ENCODE data around the gene HS3ST6. TPM values are rescaled to one million over a fixed set of nuclear protein-coding genes. Genes with fewer than 3 reads are reported as not detected.

Gene HS3ST6
- total RNA-seq, 1 experiment from 2014 or later, result not detected

GRCh38 chr16:1915732-1916639 is 2.2 kb downstream of the HS3ST6 start:
- no TSS peak for BruUV-seq (replicated peaks)
- TF ChIP-seq EZH2 (IDR thresholded peaks at IDR 0.05; ENCODE audit: low read length, unreplicated experiment) (no peak), EZH2phosphoT487 (IDR thresholded peaks at IDR 0.05; ENCODE audit: borderline replicate concordance, low read length) (no peak)
- TF ChIP-seq, protein P1, sequence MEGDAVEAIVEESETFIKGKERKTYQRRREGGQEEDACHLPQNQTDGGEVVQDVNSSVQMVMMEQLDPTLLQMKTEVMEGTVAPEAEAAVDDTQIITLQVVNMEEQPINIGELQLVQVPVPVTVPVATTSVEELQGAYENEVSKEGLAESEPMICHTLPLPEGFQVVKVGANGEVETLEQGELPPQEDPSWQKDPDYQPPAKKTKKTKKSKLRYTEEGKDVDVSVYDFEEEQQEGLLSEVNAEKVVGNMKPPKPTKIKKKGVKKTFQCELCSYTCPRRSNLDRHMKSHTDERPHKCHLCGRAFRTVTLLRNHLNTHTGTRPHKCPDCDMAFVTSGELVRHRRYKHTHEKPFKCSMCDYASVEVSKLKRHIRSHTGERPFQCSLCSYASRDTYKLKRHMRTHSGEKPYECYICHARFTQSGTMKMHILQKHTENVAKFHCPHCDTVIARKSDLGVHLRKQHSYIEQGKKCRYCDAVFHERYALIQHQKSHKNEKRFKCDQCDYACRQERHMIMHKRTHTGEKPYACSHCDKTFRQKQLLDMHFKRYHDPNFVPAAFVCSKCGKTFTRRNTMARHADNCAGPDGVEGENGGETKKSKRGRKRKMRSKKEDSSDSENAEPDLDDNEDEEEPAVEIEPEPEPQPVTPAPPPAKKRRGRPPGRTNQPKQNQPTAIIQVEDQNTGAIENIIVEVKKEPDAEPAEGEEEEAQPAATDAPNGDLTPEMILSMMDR (conservative IDR thresholded peaks at IDR 0.05; ENCODE audit: low read depth, low read length), result no peak
- no peaks in the 10 kb centered on the region for H4K20me1 ChIP-seq (ENCODE audit: low read length)
- H3K79me2 ChIP-seq (ENCODE audit: low read length), result no peaks in the 10 kb centered on the region
- H2AFZ ChIP-seq (ENCODE audit: low read length), result no peak overlapping the region
- H3K36me3 ChIP-seq (ENCODE audit: low read depth, low read length), result no peaks in the 10 kb centered on the region
- intact Hi-C loops (cut with micrococcal nuclease), result no loop called here
- H3K4me2 ChIP-seq (ENCODE audit: low read length), result no peak overlapping the region
- no peak overlapping the region for H3K27ac ChIP-seq (ENCODE audit: low read length)
- peaks cover 11% of the 10 kb centered on the region for H3K4me1 ChIP-seq (ENCODE audit: insufficient read depth, low read length)
- DNase-seq, result no peak
- H3K9ac ChIP-seq (ENCODE audit: low read length), result no peak overlapping the region
- H3K9me2 ChIP-seq (replicated peaks; ENCODE audit: low read length), result no peaks in the 10 kb centered on the region
- ATAC-seq, result no peak
- ChIA-PET POLR2A (ENCODE audit: unreplicated experiment) (interaction anchor here (0.5 kb wide), 1 partner anchor 26 kb away, joined by 6 read pairs; no protein-coding TSS in a partner anchor), CTCF (no interaction called here)
- H3F3A ChIP-seq (ENCODE audit: low read length, unreplicated experiment), result no peaks in the 10 kb centered on the region
- H3K4me3 ChIP-seq (ENCODE audit: low read length), result no peak overlapping the region
- no peaks in the 10 kb centered on the region for H3K9me3 ChIP-seq (ENCODE audit: low read length)
- H3K27me3 ChIP-seq (ENCODE audit: low read length), result peaks cover 36% of the 10 kb centered on the region

DNA sequence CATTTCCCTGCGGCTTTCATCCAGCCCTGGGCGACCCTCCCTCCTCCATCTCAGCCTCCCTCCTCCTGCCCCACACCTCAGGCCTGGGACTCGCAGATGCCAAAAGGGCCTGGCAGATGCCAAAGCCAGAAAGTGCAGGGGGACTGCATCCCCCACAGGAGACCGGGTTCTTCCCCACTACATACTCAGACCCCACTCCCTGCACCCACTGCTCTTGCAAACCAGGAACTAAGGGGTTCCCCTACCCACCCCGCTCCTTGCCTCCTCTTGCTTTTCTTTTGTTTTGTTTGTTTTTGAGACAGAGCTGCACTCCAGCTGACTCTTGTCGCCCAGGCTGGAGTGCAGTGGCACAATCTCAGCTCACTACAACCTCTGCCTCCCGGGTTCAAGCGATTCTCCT is 3.2 kb downstream of the HS3ST6 start:
- peaks cover 28% of the 10 kb centered on the region for H3K27me3 ChIP-seq (ENCODE audit: low read length)
- H3K4me2 ChIP-seq (ENCODE audit: low read length), result no peak overlapping the region
- no peaks in the 10 kb centered on the region for H3K79me2 ChIP-seq (ENCODE audit: low read length)
- no peak overlapping the region for H3K27ac ChIP-seq (ENCODE audit: low read length)
- peaks cover 11% of the 10 kb centered on the region for H3K4me1 ChIP-seq (ENCODE audit: insufficient read depth, low read length)
- H3K9me2 ChIP-seq (replicated peaks; ENCODE audit: low read length), result no peaks in the 10 kb centered on the region
- DNase-seq (no peak), ATAC-seq (no peak)
- H2AFZ ChIP-seq (ENCODE audit: low read length), result no peak overlapping the region
- TF ChIP-seq EZH2 (IDR thresholded peaks at IDR 0.05; ENCODE audit: low read length, unreplicated experiment) (no peak), EZH2phosphoT487 (IDR thresholded peaks at IDR 0.05; ENCODE audit: borderline replicate concordance, low read length) (no peak)
- TF ChIP-seq, protein P1 (conservative IDR thresholded peaks at IDR 0.05; ENCODE audit: low read depth, low read length), result no peak
- POLR2A ChIA-PET (ENCODE audit: unreplicated experiment), result no interaction called here
- no peaks in the 10 kb centered on the region for H4K20me1 ChIP-seq (ENCODE audit: low read length)
- no TSS peak for BruUV-seq (replicated peaks)
- CTCF ChIA-PET, result no interaction called here
- H3F3A ChIP-seq (ENCODE audit: low read length, unreplicated experiment), result no peaks in the 10 kb centered on the region
- intact Hi-C loops (cut with micrococcal nuclease), result no loop called here
- H3K9ac ChIP-seq (ENCODE audit: low read length), result no peak overlapping the region
- no peak overlapping the region for H3K4me3 ChIP-seq (ENCODE audit: low read length)
- no peaks in the 10 kb centered on the region for H3K36me3 ChIP-seq (ENCODE audit: low read depth, low read length)
- no peaks in the 10 kb centered on the region for H3K9me3 ChIP-seq (ENCODE audit: low read length)

DNA sequence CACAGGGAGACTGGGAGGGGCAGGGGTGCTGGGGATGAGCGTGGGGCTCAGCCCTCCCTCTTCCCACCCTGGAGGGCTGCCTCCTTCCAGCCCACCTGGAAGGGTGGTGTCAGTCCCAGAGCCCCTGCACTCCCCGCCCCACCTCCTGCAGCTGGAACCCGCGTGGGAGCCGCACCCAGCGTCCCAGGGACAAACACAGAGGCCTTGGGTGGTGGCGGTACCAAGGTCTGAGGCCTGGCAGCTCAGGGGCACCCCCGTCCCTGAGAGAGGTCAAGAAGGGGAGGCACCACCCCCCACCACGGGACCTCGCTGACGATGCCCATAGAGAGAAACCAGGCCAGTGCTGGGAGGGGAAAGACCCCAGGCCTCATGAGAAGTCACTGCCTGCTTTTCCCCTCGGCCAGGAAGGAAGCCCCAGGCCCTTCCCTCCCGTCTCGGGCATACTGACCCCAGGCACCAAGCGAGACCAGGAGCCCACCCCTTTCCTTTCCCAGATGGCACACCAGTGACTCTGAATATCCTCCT is 4.1 kb downstream of the HS3ST6 start:
- Histone ChIP-seq H3K4me1 (ENCODE audit: insufficient read depth, low read length) (peaks cover 11% of the 10 kb centered on the region), H3K4me2 (ENCODE audit: low read length) (no peak overlapping the region), H3K4me3 (ENCODE audit: low read length) (no peak overlapping the region), H3K27me3 (ENCODE audit: low read length) (peaks cover 20% of the 10 kb centered on the region), H3K36me3 (ENCODE audit: low read depth, low read length) (no peaks in the 10 kb centered on the region), H3K9ac (ENCODE audit: low read length) (no peak overlapping the region), H4K20me1 (ENCODE audit: low read length) (no peaks in the 10 kb centered on the region), H3K79me2 (ENCODE audit: low read length) (no peaks in the 10 kb centered on the region), H3F3A (ENCODE audit: low read length, unreplicated experiment) (no peaks in the 10 kb centered on the region), H2AFZ (ENCODE audit: low read length) (no peak overlapping the region), H3K9me2 (replicated peaks; ENCODE audit: low read length) (no peaks in the 10 kb centered on the region), H3K9me3 (ENCODE audit: low read length) (no peaks in the 10 kb centered on the region), H3K27ac (ENCODE audit: low read length) (no peak overlapping the region)
- TF ChIP-seq EZH2 (IDR thresholded peaks at IDR 0.05; ENCODE audit: low read length, unreplicated experiment) (no peak), EZH2phosphoT487 (IDR thresholded peaks at IDR 0.05; ENCODE audit: borderline replicate concordance, low read length) (no peak)
- TF ChIP-seq, protein P1 (conservative IDR thresholded peaks at IDR 0.05; ENCODE audit: low read depth, low read length), result no peak
- ChIA-PET POLR2A (ENCODE audit: unreplicated experiment) (interaction anchor here (0.6 kb wide), 1 partner anchor 14 kb away, joined by 3 read pairs; no protein-coding TSS in a partner anchor), CTCF (no interaction called here)
- ATAC-seq (no peak), DNase-seq (no peak)
- intact Hi-C loops (cut with micrococcal nuclease), result no loop called here
- no TSS peak for BruUV-seq (replicated peaks)
